ENCODE data around the gene KCTD1.

GRCh38 chr18:26593365-26594320, 45.3 kb upstream of the KCTD1 start:
- no peak for TF ChIP-seq POLR2A (IDR thresholded peaks at IDR 0.05)
- no peak for TF ChIP-seq CTCF (IDR thresholded peaks at IDR 0.05)
